GM10248 (cell line): ENCODE data around the gene NAA80.
"Not testable (repeated sequence)": the region's sequence is repeated elsewhere in the genome, so short reads cannot be mapped to it uniquely, and the experiment has no call there.

Source experiments
- CTCF ChIA-PET: fragments of 300-600 bp; sonication (Branson Sonifier 250); formaldehyde crosslinking; extraction: SDS; loops from one replicate; lab custom pipeline; 2021; ENCODE audit warnings: antibody characterized with exemption; lab: Yijun Ruan, JAX
- POLR2A ChIA-PET: fragments of 350-650 bp; sonication (Branson Sonifier 250); formaldehyde crosslinking; extraction: SDS; loops from one replicate; lab custom pipeline; 2020; ENCODE audit warnings: antibody characterized with exemption; lab: Yijun Ruan, JAX
- DNase-seq: peaks from one replicate; pipeline ENCODE4 v3.0.0; 2012; ENCODE audit errors: extremely low spot score
- CTCF ChIP-seq: IDR thresholded peaks from 2 replicates; pipeline ENCODE4 v1.5.1; 2012; ENCODE audit warnings: mild to moderate bottlenecking, low read depth; ENCODE audit errors: extremely low read depth, missing control alignments, control extremely low read depth

Gene NAA80

GRCh38 chr3:50274371-50275104 is 24.7 kb downstream of the NAA80 start:
- TF ChIP-seq CTCF = peak; percentile 76
- ChIA-PET CTCF (interaction anchor here (0.7 to 2.5 kb wide), 22 partner anchors 9 to 268 kb away, joined by 3 to 18 read pairs (median 4); partner anchors contain the start of genes GNAI2, IFRD2 and TUSC2), POLR2A (no interaction called here)
- DNase-seq = peak; percentile 71

- no peak for TF ChIP-seq CTCF
- DNase-seq = no peak
- ChIA-PET POLR2A (no interaction called here), CTCF (interaction anchor here (1.0 to 4.2 kb wide), 6 partner anchors 10 to 81 kb away, joined by 3 to 25 read pairs (median 10); partner anchors contain the start of gene IFRD2)
These were observed 25.5 kb downstream of the NAA80 start for GRCh38 chr3:50273689-50274065.

DNA sequence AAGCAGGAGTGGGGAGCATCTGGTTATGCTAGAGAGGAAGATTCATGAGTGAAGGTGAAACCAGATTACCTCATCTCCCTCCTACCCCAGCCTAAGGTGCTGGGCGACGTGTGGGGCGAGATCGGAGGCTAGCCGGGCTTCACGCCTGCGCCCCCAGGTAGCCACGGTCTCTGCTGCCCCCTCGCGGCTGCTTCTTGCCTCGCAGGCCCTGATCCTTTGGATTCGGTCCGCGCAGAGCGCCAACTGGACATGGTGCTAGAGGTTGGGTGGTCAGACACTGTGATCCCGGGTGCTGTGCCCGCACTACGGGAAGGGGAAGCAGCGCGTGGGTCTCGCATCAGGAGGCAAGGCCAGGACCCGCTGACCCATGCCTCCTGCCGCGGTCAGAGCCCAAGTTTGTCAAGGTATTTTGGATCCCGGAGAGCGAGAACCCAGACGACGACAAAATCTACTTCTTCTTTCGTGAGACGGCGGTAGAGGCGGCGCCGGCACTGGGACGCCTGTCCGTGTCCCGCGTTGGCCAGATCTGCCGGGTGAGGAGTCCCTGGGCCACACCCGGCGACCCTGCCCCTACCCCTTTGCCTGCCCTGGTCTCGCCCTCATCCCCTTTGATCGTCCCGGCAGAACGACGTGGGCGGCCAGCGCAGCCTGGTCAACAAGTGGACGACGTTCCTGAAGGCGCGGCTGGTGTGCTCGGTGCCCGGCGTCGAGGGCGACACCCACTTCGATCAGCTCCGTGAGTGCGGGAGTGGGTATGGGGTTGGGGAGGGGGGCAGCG is 26.1 kb downstream of the NAA80 start:
- peak; percentile 98 for TF ChIP-seq CTCF
- CTCF ChIA-PET = interaction anchor here (1.0 to 4.2 kb wide), 10 partner anchors 11 to 81 kb away, joined by 3 to 25 read pairs (median 7); partner anchors contain the start of gene IFRD2
- peak; percentile 98 for DNase-seq
- POLR2A ChIA-PET = no interaction called here

DNA sequence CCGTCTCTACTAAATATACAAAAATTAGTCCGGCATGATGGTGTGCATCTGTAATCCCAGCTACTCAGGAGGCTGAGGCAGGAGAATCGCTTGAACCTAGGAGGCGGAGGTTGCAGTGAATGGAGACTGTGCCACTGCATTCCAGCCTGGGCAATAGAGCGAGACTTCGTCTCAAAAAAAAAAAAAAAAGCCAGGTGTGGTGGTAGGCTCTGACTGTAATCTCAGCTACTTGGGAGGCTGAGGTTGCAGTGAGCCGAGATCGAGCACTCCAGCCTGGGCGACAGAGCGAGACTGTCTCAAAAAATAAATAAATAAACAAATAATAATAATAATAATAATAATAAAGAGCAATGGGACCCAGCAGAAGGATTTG is 26.7 kb downstream of the NAA80 start:
- POLR2A ChIA-PET = interaction anchor here (0.7 kb wide), 2 partner anchors 33 to 35 kb away, joined by 4 to 13 read pairs; no protein-coding TSS in a partner anchor
- DNase-seq = not testable (repeated sequence)
- CTCF ChIA-PET = interaction anchor here (0.6 to 4.2 kb wide), 10 partner anchors 9 to 80 kb away, joined by 3 to 41 read pairs (median 5); no protein-coding TSS in a partner anchor

GRCh38 chr3:50271314-50271936 is 27.8 kb downstream of the NAA80 start:
- ChIA-PET POLR2A (no interaction called here), CTCF (interaction anchor here (1.0 to 4.2 kb wide), 9 partner anchors 8 to 79 kb away, joined by 3 to 41 read pairs (median 10); partner anchors contain the start of gene GNAI2)
- DNase-seq = no peak
- TF ChIP-seq CTCF = no peak

- ChIA-PET CTCF (interaction anchor here (1.0 to 4.2 kb wide), 8 partner anchors 7 to 76 kb away, joined by 3 to 41 read pairs (median 8); partner anchors contain the start of gene GNAI2), POLR2A (no interaction called here)
- DNase-seq = no peak
- TF ChIP-seq CTCF = no peak
These were observed 28.6 kb downstream of the NAA80 start for GRCh38 chr3:50270422-50271224.
